HepG2 (cell line): Measurements from ENCODE around the gene NDRG2. TPM values are rescaled to one million over a fixed set of nuclear protein-coding genes. Genes with fewer than 3 reads are reported as not detected.

Source experiments
- AKAP8 ChIP-seq: sonication (generic); formaldehyde crosslinking; IDR thresholded peaks from 2 replicates; pipeline ENCODE4 v1.5.1; 2020; ENCODE audit warnings: mild to moderate bottlenecking, missing genetic modification reagents
- BORCS8-MEF2B ChIP-seq: sonication (generic); formaldehyde crosslinking; IDR thresholded peaks from 2 replicates; pipeline ENCODE4 v1.8.0; 2022; ENCODE audit warnings: mild to moderate bottlenecking, missing genetic modification reagents
- CBX5 ChIP-seq: sonication (generic); formaldehyde crosslinking; IDR thresholded peaks from 2 replicates; pipeline ENCODE4 v1.4.0; 2020; ENCODE audit warnings: missing genetic modification reagents, borderline replicate concordance
- HOXA9 ChIP-seq: sonication (generic); formaldehyde crosslinking; IDR thresholded peaks from 2 replicates; pipeline ENCODE4 v1.8.1; 2022; ENCODE audit warnings: missing genetic modification reagents, mild to moderate bottlenecking, moderate library complexity, borderline replicate concordance
- MYNN ChIP-seq: sonication (generic); formaldehyde crosslinking; IDR thresholded peaks from 2 replicates; pipeline ENCODE4 v1.4.0; 2020; ENCODE audit warnings: mild to moderate bottlenecking, low read depth, missing genetic modification reagents
- NFIC ChIP-seq: IDR thresholded peaks from 2 replicates; pipeline ENCODE4 v1.6.1; 2012; ENCODE audit warnings: mild to moderate bottlenecking, low read length, inconsistent platforms
- NR2F6 ChIP-seq, 2 experiments: IDR thresholded peaks; 2 replicates each; pipeline ENCODE4 v1.6.1; 2016; ENCODE audit warnings: antibody characterized with exemption in 1 of 2, mild to moderate bottlenecking in 1 of 2
- NR3C1 ChIP-seq: sonication (generic); formaldehyde crosslinking; IDR thresholded peaks from 2 replicates; pipeline ENCODE4 v1.4.0; 2020; ENCODE audit warnings: missing genetic modification reagents
- ONECUT2 ChIP-seq: sonication (generic); formaldehyde crosslinking; IDR thresholded peaks from 2 replicates; pipeline ENCODE4 v1.4.0; 2020; ENCODE audit warnings: missing genetic modification reagents
- PITX1 ChIP-seq: sonication (generic); formaldehyde crosslinking; IDR thresholded peaks from 2 replicates; pipeline ENCODE4 v1.5.1; 2020; ENCODE audit warnings: mild to moderate bottlenecking, missing genetic modification reagents
- POLR2AphosphoS2 ChIP-seq: IDR thresholded peaks from 2 replicates; pipeline ENCODE4 v1.6.1; 2011; ENCODE audit warnings: low read depth, low read length, improper control_type of control experiment
- POLR2G ChIP-seq: fragments of 200-400 bp; formaldehyde crosslinking; IDR thresholded peaks from 2 replicates; pipeline ENCODE4 v1.6.1; 2018; ENCODE audit warnings: mild to moderate bottlenecking, low read depth, low read length, moderate library complexity
- SIX1 ChIP-seq: sonication (generic); formaldehyde crosslinking; IDR thresholded peaks from 2 replicates; pipeline ENCODE4 v1.4.0; 2020; ENCODE audit warnings: missing genetic modification reagents, borderline replicate concordance
- TAF15 ChIP-seq: fragments of 200-400 bp; formaldehyde crosslinking; IDR thresholded peaks from one replicate; pipeline ENCODE4 v1.6.1; 2018; ENCODE audit warnings: mild to moderate bottlenecking, low read depth, low read length; ENCODE audit not compliant: poor library complexity, severe bottlenecking
- TOPORS ChIP-seq: sonication (generic); formaldehyde crosslinking; IDR thresholded peaks from 2 replicates; pipeline ENCODE4 v1.8.0; 2023; ENCODE audit warnings: mild to moderate bottlenecking, missing genetic modification reagents
- ZNF138 ChIP-seq: sonication (generic); formaldehyde crosslinking; IDR thresholded peaks from 2 replicates; pipeline ENCODE4 v1.5.0; 2020; ENCODE audit warnings: mild to moderate bottlenecking, low read depth, missing genetic modification reagents
- ZNF225 ChIP-seq: sonication (generic); formaldehyde crosslinking; IDR thresholded peaks from 2 replicates; pipeline ENCODE4 v1.4.0; 2020; ENCODE audit warnings: mild to moderate bottlenecking, missing genetic modification reagents
- ZNF773 ChIP-seq: sonication (generic); formaldehyde crosslinking; IDR thresholded peaks from 2 replicates; pipeline ENCODE4 v1.4.0; 2020; ENCODE audit warnings: missing genetic modification reagents, borderline replicate concordance
- ZNF781 ChIP-seq: sonication (generic); formaldehyde crosslinking; IDR thresholded peaks from 2 replicates; pipeline ENCODE4 v1.5.1; 2020; ENCODE audit warnings: borderline replicate concordance, mild to moderate bottlenecking, missing genetic modification reagents; ENCODE audit errors: not compliant biosample characterization
- ZNF850 ChIP-seq: sonication (generic); formaldehyde crosslinking; conservative IDR thresholded peaks from 2 replicates; pipeline ENCODE4 v1.9.0; 2021; ENCODE audit warnings: mild to moderate bottlenecking, missing genetic modification reagents
- ZSCAN31 ChIP-seq: sonication (generic); formaldehyde crosslinking; IDR thresholded peaks from 2 replicates; pipeline ENCODE4 v1.5.0; 2020; ENCODE audit warnings: low read depth, mild to moderate bottlenecking, missing genetic modification reagents
- polyA plus RNA-seq, 8 experiments: library from polyadenylated mRNA; depleted of rRNA in 3 of 8; stranded (reverse) in 7 of 8; unstranded in 1 of 8; fragments of >200 nt; fragmentation: Illumina TruSeq in 4 of 8; extraction: Trizol in 4 of 8; gene quantifications; 2 replicates each; pipeline versions ENCODE4 v1.2.1 to v1.2.3, GENCODE V29; 2011 to 2016; ENCODE audit warnings: low read depth in 4 of 8, missing spikeins in 1 of 8, mixed read lengths in 1 of 8; ENCODE audit not compliant: insufficient read depth in 1 of 8
- total RNA-seq, 5 experiments: library from RNA; depleted of rRNA; stranded (reverse); fragments of >200 nt; fragmentation: Illumina TruSeq; extraction: Trizol; gene quantifications; 2 replicates each; pipeline ENCODE4 v1.2.3, GENCODE V29; 2016; ENCODE audit warnings: low read depth in 1 of 5
- TF ChIP-seq, protein P1 (sequence below): sonication (generic); formaldehyde crosslinking; IDR thresholded peaks from 2 replicates; pipeline ENCODE4 v1.4.0; 2020; ENCODE audit warnings: missing genetic modification reagents
- TF ChIP-seq, protein P2 (sequence below): sonication (generic); formaldehyde crosslinking; IDR thresholded peaks from 2 replicates; pipeline ENCODE4 v1.8.0; 2022; ENCODE audit warnings: missing genetic modification reagents, mild to moderate bottlenecking, moderate library complexity, borderline replicate concordance
- TF ChIP-seq, protein P3 (sequence below): IDR thresholded peaks from 2 replicates; pipeline ENCODE4 v1.6.1; 2016; ENCODE audit warnings: low read depth, control low read depth

NDRG2 gene
- total and polyA plus RNA-seq, 2 of the 13 experiments (the other 11 are each of a cell fraction or from before 2014, with no cell fraction given), result 27.2 to 189 TPM

DNA sequence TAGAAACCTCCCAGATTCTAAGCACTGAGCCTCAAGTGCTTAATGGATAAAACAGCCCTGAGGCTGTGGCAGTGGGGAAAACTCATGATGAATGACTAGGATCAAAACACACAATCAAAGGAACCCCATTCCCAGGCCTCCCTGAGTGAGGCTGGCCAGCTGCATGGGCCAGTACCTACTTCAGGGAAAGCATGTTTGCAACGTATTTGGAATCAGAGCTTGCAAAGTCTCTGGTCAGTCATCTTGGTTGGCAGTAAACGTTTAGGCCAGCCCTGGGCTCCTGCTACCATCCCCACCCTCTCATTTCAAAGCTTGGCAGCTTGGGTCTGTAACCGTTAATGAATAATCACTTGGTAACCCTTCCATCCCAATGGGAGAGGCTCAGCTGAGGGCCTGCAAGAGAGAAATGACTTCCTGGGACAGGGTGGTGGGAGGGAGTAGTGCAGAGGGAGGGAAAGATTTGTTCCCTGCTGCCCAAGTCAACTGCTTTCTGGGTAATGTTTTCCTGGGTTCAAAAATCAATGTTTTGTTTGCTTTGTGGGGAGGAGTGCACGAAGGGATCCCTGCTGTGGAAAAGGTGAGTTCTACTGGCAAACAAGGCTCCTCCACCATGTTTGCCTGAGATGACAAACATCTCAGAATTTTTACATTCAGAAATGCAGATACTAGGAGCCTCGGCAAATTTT is 30.7 kb upstream of the NDRG2 start (continued):
- TF ChIP-seq, protein P1, sequence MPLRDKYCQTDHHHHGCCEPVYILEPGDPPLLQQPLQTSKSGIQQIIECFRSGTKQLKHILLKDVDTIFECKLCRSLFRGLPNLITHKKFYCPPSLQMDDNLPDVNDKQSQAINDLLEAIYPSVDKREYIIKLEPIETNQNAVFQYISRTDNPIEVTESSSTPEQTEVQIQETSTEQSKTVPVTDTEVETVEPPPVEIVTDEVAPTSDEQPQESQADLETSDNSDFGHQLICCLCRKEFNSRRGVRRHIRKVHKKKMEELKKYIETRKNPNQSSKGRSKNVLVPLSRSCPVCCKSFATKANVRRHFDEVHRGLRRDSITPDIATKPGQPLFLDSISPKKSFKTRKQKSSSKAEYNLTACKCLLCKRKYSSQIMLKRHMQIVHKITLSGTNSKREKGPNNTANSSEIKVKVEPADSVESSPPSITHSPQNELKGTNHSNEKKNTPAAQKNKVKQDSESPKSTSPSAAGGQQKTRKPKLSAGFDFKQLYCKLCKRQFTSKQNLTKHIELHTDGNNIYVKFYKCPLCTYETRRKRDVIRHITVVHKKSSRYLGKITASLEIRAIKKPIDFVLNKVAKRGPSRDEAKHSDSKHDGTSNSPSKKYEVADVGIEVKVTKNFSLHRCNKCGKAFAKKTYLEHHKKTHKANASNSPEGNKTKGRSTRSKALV (CRISPR knock-in tag), result 0 out of 2 replicates have a peak, but pooled peaks have one; percentile 21
- TF ChIP-seq ZNF781 (CRISPR knock-in tag) (peak; percentile 80), ZNF850 (no peak), CBX5 (peak; percentile 34; the same call in 1 of the 2 replicates), POLR2G (peak; percentile 89), NR3C1 (no peak), SIX1 (CRISPR knock-in tag) (no peak), BORCS8-MEF2B (no peak; the same call in 1 of the 2 replicates), TAF15 (no peak), NR2F6 (IDR thresholded peaks at IDR 0.05) (peak; percentile 59; the same call in 1 of the 2 replicates), NR2F6 (CRISPR knock-in tag; IDR thresholded peaks at IDR 0.05) (peak; percentile 83), HOXA9 (CRISPR knock-in tag) (no peak), ZNF773 (CRISPR knock-in tag) (0 out of 2 replicates have a peak, but pooled peaks have one; percentile 46), PITX1 (peak; percentile 89), ZSCAN31 (no peak), MYNN (CRISPR knock-in tag) (no peak), NFIC (peak; percentile 66; the same call in 1 of the 2 replicates), TOPORS (CRISPR knock-in tag) (peak; percentile 76; the same call in 1 of the 2 replicates), AKAP8 (CRISPR knock-in tag) (no peak), ZNF225 (no peak), POLR2AphosphoS2 (no peak), ZNF138 (no peak), ONECUT2 (CRISPR knock-in tag) (peak; percentile 87)
- TF ChIP-seq, protein P2, sequence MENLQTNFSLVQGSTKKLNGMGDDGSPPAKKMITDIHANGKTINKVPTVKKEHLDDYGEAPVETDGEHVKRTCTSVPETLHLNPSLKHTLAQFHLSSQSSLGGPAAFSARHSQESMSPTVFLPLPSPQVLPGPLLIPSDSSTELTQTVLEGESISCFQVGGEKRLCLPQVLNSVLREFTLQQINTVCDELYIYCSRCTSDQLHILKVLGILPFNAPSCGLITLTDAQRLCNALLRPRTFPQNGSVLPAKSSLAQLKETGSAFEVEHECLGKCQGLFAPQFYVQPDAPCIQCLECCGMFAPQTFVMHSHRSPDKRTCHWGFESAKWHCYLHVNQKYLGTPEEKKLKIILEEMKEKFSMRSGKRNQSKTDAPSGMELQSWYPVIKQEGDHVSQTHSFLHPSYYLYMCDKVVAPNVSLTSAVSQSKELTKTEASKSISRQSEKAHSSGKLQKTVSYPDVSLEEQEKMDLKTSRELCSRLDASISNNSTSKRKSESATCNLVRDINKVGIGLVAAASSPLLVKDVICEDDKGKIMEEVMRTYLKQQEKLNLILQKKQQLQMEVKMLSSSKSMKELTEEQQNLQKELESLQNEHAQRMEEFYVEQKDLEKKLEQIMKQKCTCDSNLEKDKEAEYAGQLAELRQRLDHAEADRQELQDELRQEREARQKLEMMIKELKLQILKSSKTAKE (CRISPR knock-in tag), result peak; percentile 58
- TF ChIP-seq, protein P3, sequence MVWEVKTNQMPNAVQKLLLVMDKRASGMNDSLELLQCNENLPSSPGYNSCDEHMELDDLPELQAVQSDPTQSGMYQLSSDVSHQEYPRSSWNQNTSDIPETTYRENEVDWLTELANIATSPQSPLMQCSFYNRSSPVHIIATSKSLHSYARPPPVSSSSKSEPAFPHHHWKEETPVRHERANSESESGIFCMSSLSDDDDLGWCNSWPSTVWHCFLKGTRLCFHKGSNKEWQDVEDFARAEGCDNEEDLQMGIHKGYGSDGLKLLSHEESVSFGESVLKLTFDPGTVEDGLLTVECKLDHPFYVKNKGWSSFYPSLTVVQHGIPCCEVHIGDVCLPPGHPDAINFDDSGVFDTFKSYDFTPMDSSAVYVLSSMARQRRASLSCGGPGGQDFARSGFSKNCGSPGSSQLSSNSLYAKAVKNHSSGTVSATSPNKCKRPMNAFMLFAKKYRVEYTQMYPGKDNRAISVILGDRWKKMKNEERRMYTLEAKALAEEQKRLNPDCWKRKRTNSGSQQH, result peak; percentile 39; the same call in 1 of the 2 replicates
